PFSK-1 (cell line): Measurements from ENCODE around the gene HTR3A.

Experiments used
- POLR2AphosphoS5 ChIP-seq: IDR thresholded peaks from 2 replicates; pipeline ENCODE4 v1.6.1; 2012; ENCODE audit warnings: low read depth, mild to moderate bottlenecking, control low read depth, low read length, moderate library complexity
- REST ChIP-seq, 2 experiments: IDR thresholded peaks; 2 replicates each; pipeline versions ENCODE4 v1.6.1 to v1.8.0; 2011 to 2012; ENCODE audit warnings: low read depth in 2 of 2, low read length in 2 of 2, control low read depth in 1 of 2, inconsistent platforms in 1 of 2, mild to moderate bottlenecking in 1 of 2, moderate library complexity in 1 of 2; ENCODE audit not compliant: insufficient read depth in 1 of 2
- SIN3A ChIP-seq: IDR thresholded peaks from 2 replicates; pipeline ENCODE4 v1.6.1; 2012; ENCODE audit warnings: mild to moderate bottlenecking, low read length, moderate library complexity, borderline replicate concordance; ENCODE audit not compliant: insufficient read depth
- TAF1 ChIP-seq: IDR thresholded peaks from 2 replicates; pipeline ENCODE4 v1.6.1; 2012; ENCODE audit warnings: low read length, control low read depth, borderline replicate concordance; ENCODE audit not compliant: insufficient read depth

- TF ChIP-seq SIN3A, result no peak
- no peak for TF ChIP-seq POLR2AphosphoS5
- no peak for TF ChIP-seq TAF1
- TF ChIP-seq REST (IDR thresholded peaks at IDR 0.05; ENCODE audit: insufficient read depth in 1 of 2, low read depth in 2 of 2, low read length in 2 of 2), result no peak
These were observed 62.0 kb downstream of the HTR3A start for GRCh38 chr11:114036958-114037357.
